Fibroblast of gingiva (primary cell): ENCODE data around the gene IL24.
"Not testable (repeated sequence)": the region's sequence is repeated elsewhere in the genome, so short reads cannot be mapped to it uniquely, and the experiment has no call there.

ENCODE experiments used
- DNase-seq: peaks from one replicate; pipeline ENCODE4 v3.0.0-alpha.2; 2011; ENCODE audit warnings: low read depth

The IL24 gene

DNA sequence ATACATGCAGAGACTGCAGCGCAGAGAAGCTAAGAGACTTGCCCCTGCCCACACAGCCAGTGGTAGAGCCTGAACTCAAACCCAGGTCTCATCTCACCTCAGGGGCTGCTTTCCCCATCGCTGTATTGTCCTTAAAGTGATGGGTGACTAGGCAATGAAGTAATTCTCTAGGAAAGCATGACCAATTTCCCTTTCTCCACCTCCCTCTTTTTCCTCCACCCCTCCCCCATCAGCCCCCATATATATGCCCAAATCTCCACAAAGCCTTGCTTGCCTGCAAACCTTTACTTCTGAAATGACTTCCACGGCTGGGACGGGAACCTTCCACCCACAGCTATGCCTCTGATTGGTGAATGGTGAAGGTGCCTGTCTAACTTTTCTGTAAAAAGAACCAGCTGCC lies at the start of gene IL24:
Gene IL24 (plus strand): TSS at position 269 of the 400 bp plus-strand sequence. CDS start 390 bp downstream, outside the sequence.
- no peak for DNase-seq

- DNase-seq, result no peak
Observed at GRCh38 chr1:206847946-206848345, 49.3 kb upstream of the IL24 start.

DNA sequence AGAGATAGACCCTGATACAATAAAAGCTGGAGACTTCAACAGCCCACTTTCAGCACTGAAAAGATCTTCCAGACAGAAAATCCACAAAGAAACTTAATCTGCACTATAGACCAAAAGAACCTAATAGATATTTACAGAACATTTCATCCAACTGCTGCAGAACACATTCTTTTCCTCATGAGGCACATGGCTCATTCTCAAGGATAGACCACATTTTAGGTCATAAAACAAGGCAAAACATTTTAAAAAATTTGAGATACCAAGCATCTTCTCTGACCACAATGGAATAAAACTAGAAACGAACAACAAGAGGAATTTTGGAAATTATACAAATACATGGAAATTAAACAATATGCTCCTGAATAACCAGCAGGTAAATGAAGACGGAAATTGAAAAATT lies 46.8 kb upstream of the IL24 start:
- no peak for DNase-seq

DNA sequence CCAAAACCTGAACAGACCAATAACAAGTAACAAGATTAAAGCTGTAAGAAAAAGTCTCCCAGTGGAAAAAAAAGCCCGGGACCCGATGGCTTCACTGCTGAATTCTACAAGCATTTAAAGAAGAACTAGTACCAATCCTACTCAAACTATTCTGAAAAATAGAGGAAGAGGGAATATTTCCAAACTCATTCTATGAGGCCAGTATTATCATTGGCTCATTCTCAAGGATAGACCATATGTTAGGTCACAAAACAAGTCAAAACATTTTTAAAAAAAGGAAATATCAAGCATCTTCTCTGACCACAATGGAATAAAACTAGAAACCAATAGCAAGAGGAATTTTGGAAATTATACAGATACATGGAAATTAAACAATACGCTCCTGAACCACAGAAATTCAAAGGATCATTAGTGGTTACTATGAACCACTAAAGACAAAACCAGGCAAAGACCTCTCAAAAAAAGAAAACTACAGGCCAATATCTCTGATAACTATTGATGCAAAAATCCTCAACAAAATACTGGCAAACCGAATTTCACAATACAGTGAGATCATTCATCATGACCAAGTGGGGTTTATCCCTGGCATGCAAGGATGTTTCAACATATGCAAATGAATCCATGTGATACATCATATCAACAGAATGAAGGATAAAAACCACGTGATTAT lies 45.8 kb upstream of the IL24 start:
- DNase-seq, result peak; percentile 62

DNA sequence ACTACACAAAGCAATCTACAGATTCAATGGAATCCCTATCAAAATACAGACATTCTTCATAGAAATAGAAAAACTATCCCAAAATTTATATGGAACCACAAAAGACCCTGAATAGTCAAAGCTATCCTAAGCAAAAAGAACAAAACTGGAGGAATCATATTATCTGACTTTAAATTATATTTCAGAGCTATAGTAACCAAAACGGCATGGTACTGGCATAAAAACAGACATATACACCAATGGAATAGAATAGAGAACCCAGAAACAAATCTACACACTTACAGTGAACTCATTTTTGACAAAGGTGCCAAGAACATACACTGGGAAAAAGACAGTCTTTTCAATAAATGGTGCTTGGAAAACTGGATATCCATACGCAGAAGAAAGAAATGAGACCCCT lies 44.6 kb upstream of the IL24 start:
- DNase-seq, result not testable (repeated sequence)

DNA sequence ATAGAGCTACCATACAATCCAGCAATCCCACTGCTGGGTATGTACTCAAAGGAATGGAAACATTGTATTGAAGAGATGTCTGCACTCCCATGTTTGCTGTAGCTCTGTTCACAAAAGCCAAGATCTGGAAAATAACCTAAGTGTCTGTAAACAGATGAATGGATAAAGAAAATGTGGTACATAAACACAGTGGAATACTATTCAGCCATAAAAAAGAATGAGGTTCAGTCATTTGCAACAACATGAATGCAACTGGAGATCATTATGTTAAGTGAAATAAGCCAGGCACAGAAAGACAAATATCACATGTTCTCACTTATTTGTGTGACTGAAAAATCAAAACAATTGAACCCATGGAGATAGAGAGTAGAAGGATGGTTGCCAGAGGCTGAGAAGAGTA lies 43.5 kb upstream of the IL24 start:
- not testable (repeated sequence) for DNase-seq

- no peak for DNase-seq
Observed at GRCh38 chr1:206854401-206855129, 42.7 kb upstream of the IL24 start.

GRCh38 chr1:206855859-206856258 lies 41.4 kb upstream of the IL24 start:
- no peak for DNase-seq

- DNase-seq, result no peak
Observed at GRCh38 chr1:206856674-206857464, 40.4 kb upstream of the IL24 start.

GRCh38 chr1:206859082-206859521 lies 38.1 kb upstream of the IL24 start:
- no peak for DNase-seq

DNA sequence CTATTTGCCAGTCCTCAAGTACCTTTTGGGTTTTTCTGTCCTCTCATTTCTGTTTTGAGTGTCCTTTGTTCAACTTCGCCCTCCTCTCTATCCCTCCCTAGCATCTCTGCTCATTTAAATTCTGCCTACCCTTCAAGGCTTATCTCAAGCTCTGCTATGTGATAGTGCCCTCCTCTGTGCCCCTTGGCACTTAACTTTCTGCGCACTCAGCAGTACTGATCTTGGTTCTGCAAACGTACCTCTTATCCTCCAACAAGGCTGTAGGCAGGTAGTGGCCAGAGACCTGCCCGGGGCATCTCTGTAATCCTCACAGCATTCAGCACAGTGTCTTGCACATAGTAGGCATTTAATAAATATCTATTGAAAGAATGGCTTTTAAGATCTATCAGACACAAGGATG lies 37.1 kb upstream of the IL24 start:
- DNase-seq, result no peak

- DNase-seq, result no peak
Observed at GRCh38 chr1:206863266-206863665, 34.0 kb upstream of the IL24 start.

DNA sequence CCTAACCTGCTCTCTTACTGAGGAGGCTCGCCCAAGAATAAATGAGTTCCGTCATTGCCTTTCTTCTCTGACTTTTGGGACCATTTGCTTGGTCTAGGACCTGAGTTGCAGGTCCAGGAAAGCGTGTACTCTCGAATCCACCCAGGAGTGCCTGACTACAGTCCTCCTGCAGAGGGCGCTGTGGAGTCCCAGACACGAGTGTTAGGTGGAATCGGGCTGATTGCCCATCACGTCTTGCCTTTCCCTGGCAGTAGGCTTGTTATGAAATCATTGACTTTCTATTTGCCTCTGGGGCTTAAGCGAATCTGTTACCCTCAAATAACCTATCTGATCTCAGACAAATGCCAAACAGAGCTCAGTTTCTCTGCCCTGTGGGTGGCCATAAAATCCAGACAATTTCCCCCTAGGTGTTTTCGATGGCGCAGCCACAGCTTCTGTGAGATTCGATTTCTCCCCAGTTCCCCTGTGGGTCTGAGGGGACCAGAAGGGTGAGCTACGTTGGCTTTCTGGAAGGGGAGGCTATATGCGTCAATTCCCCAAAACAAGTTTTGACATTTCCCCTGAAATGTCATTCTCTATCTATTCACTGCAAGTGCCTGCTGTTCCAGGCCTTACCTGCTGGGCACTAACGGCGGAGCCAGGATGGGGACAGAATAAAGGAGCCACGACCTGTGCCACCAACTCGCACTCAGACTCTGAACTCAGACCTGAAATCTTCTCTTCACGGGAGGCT lies 32.1 kb upstream of the IL24 start, which contains the start of gene IL20:
Gene IL20 (plus strand): TSS at position 685 of the 733 bp plus-strand sequence. CDS start 230 bp downstream, outside the sequence.
- peak; percentile 84 for DNase-seq

DNA sequence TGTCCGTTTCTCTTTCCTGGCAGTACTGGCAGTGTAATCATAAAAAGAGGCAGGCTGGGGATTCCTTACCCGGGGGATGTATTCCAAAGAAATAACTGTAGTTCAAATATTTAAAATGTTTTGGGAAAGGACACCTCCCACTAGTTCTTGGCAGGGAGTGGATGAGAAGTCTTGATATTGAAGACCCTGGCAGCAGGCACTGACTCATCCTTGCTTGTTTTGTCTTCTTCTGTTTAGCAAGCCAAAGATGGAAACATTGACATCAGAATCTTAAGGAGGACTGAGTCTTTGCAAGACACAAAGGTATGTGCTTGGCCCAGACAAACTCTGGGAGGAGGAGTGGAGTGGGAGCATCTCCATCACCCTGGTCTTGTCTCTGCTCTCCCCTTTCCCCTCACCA lies 31.2 kb upstream of the IL24 start:
- no peak for DNase-seq

GRCh38 chr1:206867239-206867638 lies 30.0 kb upstream of the IL24 start:
- DNase-seq, result no peak

- no peak for DNase-seq
Observed at GRCh38 chr1:206867716-206868115, 29.5 kb upstream of the IL24 start.

DNA sequence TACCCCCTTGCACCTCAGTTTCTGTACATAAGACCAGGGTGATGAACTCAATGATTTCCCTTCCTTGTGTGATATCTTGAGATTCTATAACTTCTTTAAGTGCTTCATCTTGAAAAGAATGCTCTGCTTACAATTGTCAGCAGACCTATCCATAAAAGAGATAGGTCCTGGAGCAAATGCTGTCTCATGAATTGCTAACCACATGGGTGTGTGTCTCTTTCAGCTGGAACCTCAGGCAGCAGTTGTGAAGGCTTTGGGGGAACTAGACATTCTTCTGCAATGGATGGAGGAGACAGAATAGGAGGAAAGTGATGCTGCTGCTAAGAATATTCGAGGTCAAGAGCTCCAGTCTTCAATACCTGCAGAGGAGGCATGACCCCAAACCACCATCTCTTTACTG lies 29.0 kb upstream of the IL24 start:
- no peak for DNase-seq

DNA sequence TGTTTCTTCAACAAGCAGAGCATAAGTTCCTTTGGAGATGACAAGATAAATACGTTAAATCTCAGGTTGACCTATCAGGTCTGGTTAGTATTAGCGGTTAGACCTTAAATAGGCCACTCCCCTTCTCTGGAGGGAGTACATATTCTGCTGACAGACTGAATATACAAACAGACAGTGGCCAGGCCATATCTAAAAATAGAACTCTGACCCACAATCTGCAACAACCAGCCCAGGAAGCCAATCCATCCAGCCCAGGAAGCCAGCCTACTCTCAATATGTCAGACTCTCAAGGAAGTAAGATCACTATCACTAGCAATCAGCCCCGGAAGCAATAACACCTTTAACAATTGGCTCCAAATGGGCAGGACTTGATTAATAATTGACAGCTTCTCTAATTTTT lies 25.1 kb upstream of the IL24 start:
- DNase-seq, result no peak

GRCh38 chr1:206873603-206874188 lies 23.5 kb upstream of the IL24 start:
- DNase-seq, result no peak

- no peak for DNase-seq
Observed at GRCh38 chr1:206875752-206876377, 21.4 kb upstream of the IL24 start.

DNA sequence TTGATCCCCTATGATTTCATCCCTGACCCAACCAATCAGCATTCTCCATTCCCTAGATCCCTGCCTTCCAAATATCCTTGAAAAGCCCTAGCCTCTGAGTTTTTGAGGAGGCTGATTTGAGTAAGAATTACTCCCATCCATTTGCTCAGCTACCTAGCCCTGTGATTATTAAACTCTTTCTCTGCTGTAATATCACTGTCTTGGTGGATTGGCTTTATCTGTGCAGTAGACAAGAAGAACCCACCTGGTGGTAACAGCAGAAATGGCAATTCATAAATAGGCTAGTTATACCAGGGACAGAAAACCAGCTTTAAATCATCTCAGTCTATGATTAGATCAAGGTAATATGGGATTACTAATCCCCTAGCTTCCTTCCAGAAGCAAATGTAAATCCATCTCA lies 18.8 kb upstream of the IL24 start:
- no peak for DNase-seq
